Prostate gland (tissue), 2 donors: ENCODE results near the gene LRRC57. TPM values are rescaled to one million over a fixed set of nuclear protein-coding genes. Genes with fewer than 3 reads are reported as not detected.
A peak's percentile ranks its signal among the peaks of the same experiment; 100 is the strongest.

Experiments used
- DNase-seq: peaks from one replicate; pipeline ENCODE4 v3.0.0-alpha.2; 2019; ENCODE audit warnings: low spot score
- H3K27ac ChIP-seq, 2 donors: fragments of 200-600 bp; sonication (generic); 2 replicates each; pipeline ENCODE4 v1.5.1; 2017 to 2019
- H3K27me3 ChIP-seq: fragments of 200-600 bp; sonication (generic); replicated peaks from 2 replicates; pipeline ENCODE4 v1.5.1; 2019; ENCODE audit not compliant: insufficient read depth
- H3K36me3 ChIP-seq, 2 donors: fragments of 200-600 bp; sonication (generic); 1 replicate in 1 of 2; 2 replicates in 1 of 2; pipeline versions ENCODE4 v1.5.1 to v1.8.1; 2017 to 2019
- H3K4me1 ChIP-seq: fragments of 200-600 bp; sonication (generic); replicated peaks from 2 replicates; pipeline ENCODE4 v1.5.1; 2019
- H3K4me3 ChIP-seq, 2 donors: fragments of 200-600 bp; sonication (generic); 2 replicates each; pipeline ENCODE4 v1.5.1; 2017 to 2019
- H3K9me3 ChIP-seq: fragments of 200-600 bp; sonication (generic); 2 replicates; pipeline ENCODE4 v1.5.1; 2017
- POLR2A ChIP-seq: fragments of 450-650 bp; IDR thresholded peaks from one replicate; pipeline ENCODE4 v1.6.1; 2016; ENCODE audit warnings: antibody characterized with exemption, mild to moderate bottlenecking
- POLR2AphosphoS5 ChIP-seq: sonication (generic); formaldehyde crosslinking; IDR thresholded peaks from one replicate; pipeline ENCODE4 v1.6.1; 2017; ENCODE audit warnings: antibody characterized with exemption
- WGBS: methylation state at CpG from one replicate; pipeline ENCODE4 v1.1.5; 2018; 5-methylcytosine and 5-hydroxymethylcytosine counted together
- intact Hi-C: fragments of 100-400 bp; cut with DNase I; formaldehyde crosslinking; loops from one replicate; pipeline ENCODE4 v1.14.2; 2022
- total RNA-seq, 2 donors: library from RNA; depleted of rRNA; stranded (reverse); fragments of >200 nt; gene quantifications; one replicate each; pipeline ENCODE4 v1.1.0, GENCODE V29; 2016
- TF ChIP-seq, protein P1 (sequence below), 4 experiments: fragments of 200-600 bp in 2 of 4; fragments of 450-650 bp in 2 of 4; sonication (generic) in 2 of 4; IDR thresholded peaks; 1 replicate in 3 of 4; 2 replicates in 1 of 4; pipeline ENCODE4 v1.5.1; 2016 to 2019; ENCODE audit warnings: antibody characterized with exemption in 4 of 4, mild to moderate bottlenecking in 2 of 4, moderate library complexity in 2 of 4

LRRC57 gene
- total RNA-seq = 10 to 100 TPM in 1 of 2 donors, 1 to 10 TPM in 1; 9.8 to 21.8 TPM

- no peaks in the 10 kb centered on the region for H3K4me1 ChIP-seq
- TF ChIP-seq POLR2AphosphoS5 (peak; percentile 93), POLR2A (peak; percentile 89)
- TF ChIP-seq, protein P1, sequence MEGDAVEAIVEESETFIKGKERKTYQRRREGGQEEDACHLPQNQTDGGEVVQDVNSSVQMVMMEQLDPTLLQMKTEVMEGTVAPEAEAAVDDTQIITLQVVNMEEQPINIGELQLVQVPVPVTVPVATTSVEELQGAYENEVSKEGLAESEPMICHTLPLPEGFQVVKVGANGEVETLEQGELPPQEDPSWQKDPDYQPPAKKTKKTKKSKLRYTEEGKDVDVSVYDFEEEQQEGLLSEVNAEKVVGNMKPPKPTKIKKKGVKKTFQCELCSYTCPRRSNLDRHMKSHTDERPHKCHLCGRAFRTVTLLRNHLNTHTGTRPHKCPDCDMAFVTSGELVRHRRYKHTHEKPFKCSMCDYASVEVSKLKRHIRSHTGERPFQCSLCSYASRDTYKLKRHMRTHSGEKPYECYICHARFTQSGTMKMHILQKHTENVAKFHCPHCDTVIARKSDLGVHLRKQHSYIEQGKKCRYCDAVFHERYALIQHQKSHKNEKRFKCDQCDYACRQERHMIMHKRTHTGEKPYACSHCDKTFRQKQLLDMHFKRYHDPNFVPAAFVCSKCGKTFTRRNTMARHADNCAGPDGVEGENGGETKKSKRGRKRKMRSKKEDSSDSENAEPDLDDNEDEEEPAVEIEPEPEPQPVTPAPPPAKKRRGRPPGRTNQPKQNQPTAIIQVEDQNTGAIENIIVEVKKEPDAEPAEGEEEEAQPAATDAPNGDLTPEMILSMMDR (IDR thresholded peaks at IDR 0.05) = peak in 1 of 4 experiments; percentile 23
- WGBS = 0% methylated on average over 32 of the region's 71 CpGs
- H3K36me3 ChIP-seq = no peaks in the 10 kb centered on the region
- peak within 1 kb of the TSS; percentile 75 to 77 for H3K4me3 ChIP-seq
- intact Hi-C loops = loop anchor here (2.0 to 5.0 kb wide), 2 partner anchors 54 to 104 kb away; partner anchors contain the start of gene SNAP23
- no peaks in the 10 kb centered on the region for H3K27me3 ChIP-seq
- peak within 1 kb of the TSS; percentile 92 to 94 for H3K27ac ChIP-seq
- H3K9me3 ChIP-seq = no peaks in the 10 kb centered on the region
- DNase-seq = peak; percentile 85
Observed at GRCh38 chr15:42548249-42549031, at the start of gene LRRC57, which contains the start of gene HAUS2. LRRC57 (minus strand) TSS chr15:42548793; CDS start chr15:42548434, 359 bp downstream. HAUS2 (plus strand) TSS chr15:42548838; CDS start chr15:42548873, 35 bp downstream.

DNA sequence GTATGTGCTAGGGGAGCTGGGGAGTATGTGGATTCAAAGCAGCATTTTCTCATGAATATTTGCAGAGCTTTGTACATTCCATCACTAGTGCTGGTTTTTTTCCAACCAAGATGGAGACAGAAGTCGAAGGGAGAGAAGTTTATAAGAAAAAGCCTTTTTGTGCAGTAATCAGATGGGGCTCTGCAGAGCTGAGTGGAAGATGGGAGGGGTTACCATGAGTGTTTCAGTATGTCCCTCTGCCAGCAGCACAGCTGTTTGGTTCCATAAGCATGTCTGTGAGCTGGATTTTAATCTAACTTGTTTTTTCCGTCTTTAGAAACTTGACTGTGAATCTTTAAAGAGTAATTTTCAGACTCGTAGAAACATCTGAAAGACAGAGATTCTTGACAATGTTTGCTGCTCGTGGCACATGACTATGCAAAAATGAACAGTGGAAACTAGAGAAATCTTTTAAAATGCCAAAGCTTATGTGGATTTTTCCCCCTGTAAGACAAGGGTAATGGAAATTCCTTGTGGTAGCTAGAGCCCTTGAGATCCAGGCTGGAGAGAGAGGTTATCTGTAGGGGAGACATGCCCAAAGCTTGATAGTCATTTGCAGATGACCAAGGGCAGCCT, 47.1 kb upstream of the LRRC57 start:
- no peak overlapping the region for H3K27ac ChIP-seq
- WGBS = 50% methylated on average over 4 of the region's 4 CpGs
- no peak for DNase-seq
- no peaks in the 10 kb centered on the region for H3K36me3 ChIP-seq
- H3K9me3 ChIP-seq = no peaks in the 10 kb centered on the region
- H3K4me3 ChIP-seq = no peak overlapping the region
- intact Hi-C loops = no loop called here
- H3K27me3 ChIP-seq = no peaks in the 10 kb centered on the region
- TF ChIP-seq POLR2A (no peak), POLR2AphosphoS5 (no peak)
- TF ChIP-seq, protein P1 (IDR thresholded peaks at IDR 0.05) = no peak
- H3K4me1 ChIP-seq = no peaks in the 10 kb centered on the region

DNA sequence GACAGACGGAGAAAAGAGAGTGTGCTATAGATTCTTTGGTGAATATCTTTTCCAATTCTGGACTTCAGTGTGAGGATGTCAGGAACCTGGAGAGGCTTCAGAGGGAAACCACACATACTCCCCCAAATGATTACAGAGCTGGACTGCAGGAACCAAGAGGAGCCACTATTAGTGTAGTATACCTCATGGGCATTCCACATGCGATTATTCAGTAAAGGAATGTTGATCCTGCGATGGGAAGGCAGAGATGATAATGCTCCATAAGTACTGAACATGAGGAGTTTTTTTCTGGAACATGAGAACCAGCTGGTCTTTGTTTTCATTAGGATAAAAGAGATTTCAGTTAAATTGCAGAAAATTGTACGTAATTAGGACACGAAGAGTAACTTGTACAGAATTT, 45.5 kb upstream of the LRRC57 start:
- no peaks in the 10 kb centered on the region for H3K4me1 ChIP-seq
- no peak overlapping the region for H3K4me3 ChIP-seq
- no peak for DNase-seq
- H3K36me3 ChIP-seq = no peaks in the 10 kb centered on the region
- intact Hi-C loops = no loop called here
- no peaks in the 10 kb centered on the region for H3K9me3 ChIP-seq
- no peaks in the 10 kb centered on the region for H3K27me3 ChIP-seq
- H3K27ac ChIP-seq = no peak overlapping the region
- 64% methylated on average over 5 of the region's 5 CpGs for WGBS
- TF ChIP-seq POLR2A = no peak
- TF ChIP-seq, protein P1 (IDR thresholded peaks at IDR 0.05) = no peak
- no peak for TF ChIP-seq POLR2AphosphoS5

- TF ChIP-seq POLR2AphosphoS5 (peak; percentile 6), POLR2A (no peak)
- TF ChIP-seq, protein P1 (IDR thresholded peaks at IDR 0.05) = no peak
- Histone ChIP-seq H3K36me3 (no peaks in the 10 kb centered on the region), H3K27ac (no peak overlapping the region), H3K4me1 (no peaks in the 10 kb centered on the region), H3K9me3 (no peaks in the 10 kb centered on the region), H3K4me3 (no peak overlapping the region), H3K27me3 (no peaks in the 10 kb centered on the region)
- DNase-seq = no peak
- intact Hi-C loops = no loop called here
- WGBS = 60% methylated on average over 4 of the region's 4 CpGs
Observed at GRCh38 chr15:42593143-42593542, 44.5 kb upstream of the LRRC57 start.
